PC-9 (cell line): Measurements from ENCODE around the gene IMMP2L. TPM values are rescaled to one million over a fixed set of nuclear protein-coding genes. Genes with fewer than 3 reads are reported as not detected.

Experiments used
- BruUV-seq: library from RNA; stranded (reverse); fragments of 400-500 nt; replicated peaks from 2 replicates; lab custom pipeline; 2021; lab: Mats Ljungman, UMichigan
- CTCF ChIA-PET: fragments of 300-600 bp; sonication (Branson Sonifier 250); formaldehyde crosslinking; loops from one replicate; lab custom pipeline; 2022; ENCODE audit warnings: antibody characterized with exemption; lab: Charles Lee
- POLR2A ChIA-PET: fragments of 300-600 bp; sonication (Branson Sonifier 250); formaldehyde crosslinking; loops from one replicate; lab custom pipeline; 2022; ENCODE audit warnings: antibody characterized with exemption; ENCODE audit not compliant: unreplicated experiment; lab: Charles Lee
- DNase-seq, 2 experiments: peaks; one replicate each; pipeline versions ENCODE4 v3.0.0 to v3.0.0-alpha.2; 2015 to 2022; ENCODE audit warnings: mixed read lengths in 1 of 2
- H2AFZ ChIP-seq: fragments of 200-600 bp; sonication (generic); 2 replicates; pipeline ENCODE4 v1.8.1; 2017; ENCODE audit warnings: antibody characterized with exemption
- H3F3A ChIP-seq: fragments of 200-600 bp; sonication (generic); 2 replicates; pipeline ENCODE4 v1.8.1; 2017; ENCODE audit warnings: antibody characterized with exemption, mild to moderate bottlenecking, low read depth; ENCODE audit not compliant: insufficient read depth
- H3K27ac ChIP-seq: fragments of 200-600 bp; sonication (generic); 2 replicates; pipeline ENCODE4 v1.6.1; 2016; ENCODE audit warnings: mixed run types
- H3K27me3 ChIP-seq: fragments of 200-600 bp; sonication (generic); 2 replicates; pipeline ENCODE4 v1.6.1; 2016; ENCODE audit warnings: low read depth, mixed run types; ENCODE audit not compliant: insufficient read depth
- H3K36me3 ChIP-seq: fragments of 200-600 bp; sonication (generic); 2 replicates; pipeline ENCODE4 v1.6.1; 2016; ENCODE audit warnings: low read depth, mixed run types
- H3K4me1 ChIP-seq: fragments of 200-600 bp; sonication (generic); replicated peaks from 2 replicates; pipeline ENCODE4 v1.6.1; 2016; ENCODE audit warnings: mixed run types; ENCODE audit not compliant: insufficient read depth
- H3K4me2 ChIP-seq: fragments of 200-600 bp; sonication (generic); 2 replicates; pipeline ENCODE4 v1.6.1; 2017; ENCODE audit warnings: mixed run types
- H3K4me3 ChIP-seq: fragments of 200-600 bp; sonication (generic); 2 replicates; pipeline ENCODE4 v1.6.1; 2016; ENCODE audit warnings: mixed run types
- H3K79me2 ChIP-seq: fragments of 200-600 bp; sonication (generic); 2 replicates; pipeline ENCODE4 v1.6.1; 2017; ENCODE audit warnings: low read depth, mixed run types
- H3K9me2 ChIP-seq: fragments of 200-600 bp; sonication (generic); 2 replicates; pipeline ENCODE4 v1.8.1; 2017; ENCODE audit warnings: mild to moderate bottlenecking; ENCODE audit not compliant: insufficient read depth
- H3K9me3 ChIP-seq: fragments of 200-600 bp; sonication (generic); 2 replicates; pipeline ENCODE4 v1.8.1; 2016; ENCODE audit warnings: low read depth; ENCODE audit not compliant: insufficient read depth
- H4K20me1 ChIP-seq: fragments of 200-600 bp; sonication (generic); 2 replicates; pipeline ENCODE4 v1.8.1; 2017; ENCODE audit not compliant: insufficient read depth
- EZH2 ChIP-seq: fragments of 200-600 bp; sonication (generic); IDR thresholded peaks from 2 replicates; pipeline ENCODE4 v1.8.0; 2017; ENCODE audit warnings: antibody characterized with exemption, low read depth
- intact Hi-C: fragments of 100-400 bp; cut with micrococcal nuclease; formaldehyde crosslinking; loops from one replicate; pipeline ENCODE4 v1.10.0; 2022; ENCODE audit not compliant: unreplicated experiment
- total RNA-seq: library from RNA; stranded (reverse); gene quantifications from 2 replicates; pipeline ENCODE4 v1.2.3, GENCODE V29; 2021
- TF ChIP-seq, protein P1 (sequence below): fragments of 200-600 bp; sonication (generic); conservative IDR thresholded peaks from 2 replicates; pipeline ENCODE4 v1.6.1; 2017; ENCODE audit warnings: mixed run types, antibody characterized with exemption, mild to moderate bottlenecking, moderate library complexity

The IMMP2L gene
- total RNA-seq, 1 experiment from 2014 or later, result 40.5 TPM

GRCh38 chr7:111006691-111007090 is 555.6 kb downstream of the IMMP2L start:
- Histone ChIP-seq H3K4me1 (0 out of 2 replicates have a peak, but pooled peaks cover 2% of the 10 kb centered on the region), H3K9me3 (no peaks in the 10 kb centered on the region), H3F3A (no peaks in the 10 kb centered on the region), H2AFZ (no peak overlapping the region), H3K79me2 (no peaks in the 10 kb centered on the region), H3K27ac (no peak overlapping the region), H4K20me1 (no peaks in the 10 kb centered on the region), H3K4me2 (no peak overlapping the region), H3K27me3 (no peaks in the 10 kb centered on the region), H3K36me3 (no peaks in the 10 kb centered on the region), H3K9me2 (no peaks in the 10 kb centered on the region), H3K4me3 (no peak overlapping the region)
- CTCF ChIA-PET, result no interaction called here
- no TSS peak for BruUV-seq
- DNase-seq, result no peak
- TF ChIP-seq, protein P1, sequence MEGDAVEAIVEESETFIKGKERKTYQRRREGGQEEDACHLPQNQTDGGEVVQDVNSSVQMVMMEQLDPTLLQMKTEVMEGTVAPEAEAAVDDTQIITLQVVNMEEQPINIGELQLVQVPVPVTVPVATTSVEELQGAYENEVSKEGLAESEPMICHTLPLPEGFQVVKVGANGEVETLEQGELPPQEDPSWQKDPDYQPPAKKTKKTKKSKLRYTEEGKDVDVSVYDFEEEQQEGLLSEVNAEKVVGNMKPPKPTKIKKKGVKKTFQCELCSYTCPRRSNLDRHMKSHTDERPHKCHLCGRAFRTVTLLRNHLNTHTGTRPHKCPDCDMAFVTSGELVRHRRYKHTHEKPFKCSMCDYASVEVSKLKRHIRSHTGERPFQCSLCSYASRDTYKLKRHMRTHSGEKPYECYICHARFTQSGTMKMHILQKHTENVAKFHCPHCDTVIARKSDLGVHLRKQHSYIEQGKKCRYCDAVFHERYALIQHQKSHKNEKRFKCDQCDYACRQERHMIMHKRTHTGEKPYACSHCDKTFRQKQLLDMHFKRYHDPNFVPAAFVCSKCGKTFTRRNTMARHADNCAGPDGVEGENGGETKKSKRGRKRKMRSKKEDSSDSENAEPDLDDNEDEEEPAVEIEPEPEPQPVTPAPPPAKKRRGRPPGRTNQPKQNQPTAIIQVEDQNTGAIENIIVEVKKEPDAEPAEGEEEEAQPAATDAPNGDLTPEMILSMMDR, result no peak
- POLR2A ChIA-PET, result no interaction called here
- intact Hi-C loops, result no loop called here

DNA sequence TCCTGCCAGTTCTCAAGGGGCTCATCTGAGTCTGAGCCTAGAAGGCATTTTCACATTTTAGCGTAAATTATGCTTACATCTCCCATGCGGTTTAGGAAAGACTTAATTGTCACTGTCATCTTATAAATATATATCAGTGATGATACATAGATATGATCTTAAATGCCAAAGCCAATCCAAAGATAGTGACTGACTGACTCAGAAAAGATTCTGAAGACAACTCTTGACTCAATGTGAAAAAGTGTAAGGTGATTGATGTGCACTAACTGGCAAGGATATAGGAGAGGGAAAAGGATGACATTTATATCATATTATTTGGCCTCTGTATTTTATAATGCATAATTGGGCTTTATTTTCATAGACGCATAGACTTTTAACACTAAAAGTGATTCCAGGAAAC is 556.3 kb downstream of the IMMP2L start:
- H3K27me3 ChIP-seq, result no peaks in the 10 kb centered on the region
- DNase-seq, result no peak
- H2AFZ ChIP-seq, result no peak overlapping the region
- intact Hi-C loops, result no loop called here
- BruUV-seq, result no TSS peak
- no peaks in the 10 kb centered on the region for H3F3A ChIP-seq
- no peaks in the 10 kb centered on the region for H3K9me3 ChIP-seq
- H3K4me1 ChIP-seq, result no peaks in the 10 kb centered on the region
- no peaks in the 10 kb centered on the region for H3K9me2 ChIP-seq
- H3K36me3 ChIP-seq, result no peaks in the 10 kb centered on the region
- TF ChIP-seq EZH2, result no peak
- TF ChIP-seq, protein P1, result no peak
- no peak overlapping the region for H3K4me3 ChIP-seq
- ChIA-PET CTCF (no interaction called here), POLR2A (no interaction called here)
- H3K27ac ChIP-seq, result no peak overlapping the region
- H4K20me1 ChIP-seq, result no peaks in the 10 kb centered on the region
- no peaks in the 10 kb centered on the region for H3K79me2 ChIP-seq
- H3K4me2 ChIP-seq, result no peak overlapping the region

GRCh38 chr7:111005445-111005844 is 556.8 kb downstream of the IMMP2L start:
- Histone ChIP-seq H3K4me2 (no peak overlapping the region), H2AFZ (no peak overlapping the region), H3K4me1 (no peaks in the 10 kb centered on the region), H3K27ac (no peak overlapping the region), H4K20me1 (no peaks in the 10 kb centered on the region), H3K79me2 (no peaks in the 10 kb centered on the region), H3K36me3 (no peaks in the 10 kb centered on the region), H3K9me3 (no peaks in the 10 kb centered on the region), H3K9me2 (no peaks in the 10 kb centered on the region), H3K4me3 (no peak overlapping the region), H3F3A (no peaks in the 10 kb centered on the region), H3K27me3 (no peaks in the 10 kb centered on the region)
- DNase-seq, result no peak
- POLR2A ChIA-PET, result interaction anchor here (0.6 kb wide), 1 partner anchor 17 kb away, joined by 7 read pairs; no protein-coding TSS in a partner anchor
- no peak for TF ChIP-seq EZH2
- TF ChIP-seq, protein P1, result no peak
- BruUV-seq, result no TSS peak
- intact Hi-C loops, result no loop called here
- CTCF ChIA-PET, result no interaction called here
